Hematopoietic multipotent progenitor cell treated with erythropoietin and hydrocortisone succinate and interleukin-3 and kit ligand, for 15 days (in vitro differentiated cells): ENCODE results near the gene SDHC.

Source experiments
- DNase-seq: peaks from one replicate; pipeline ENCODE4 v3.0.0-alpha.2; 2015; ENCODE audit warnings: low spot score

SDHC gene, protein sequence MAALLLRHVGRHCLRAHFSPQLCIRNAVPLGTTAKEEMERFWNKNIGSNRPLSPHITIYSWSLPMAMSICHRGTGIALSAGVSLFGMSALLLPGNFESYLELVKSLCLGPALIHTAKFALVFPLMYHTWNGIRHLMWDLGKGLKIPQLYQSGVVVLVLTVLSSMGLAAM

DNA sequence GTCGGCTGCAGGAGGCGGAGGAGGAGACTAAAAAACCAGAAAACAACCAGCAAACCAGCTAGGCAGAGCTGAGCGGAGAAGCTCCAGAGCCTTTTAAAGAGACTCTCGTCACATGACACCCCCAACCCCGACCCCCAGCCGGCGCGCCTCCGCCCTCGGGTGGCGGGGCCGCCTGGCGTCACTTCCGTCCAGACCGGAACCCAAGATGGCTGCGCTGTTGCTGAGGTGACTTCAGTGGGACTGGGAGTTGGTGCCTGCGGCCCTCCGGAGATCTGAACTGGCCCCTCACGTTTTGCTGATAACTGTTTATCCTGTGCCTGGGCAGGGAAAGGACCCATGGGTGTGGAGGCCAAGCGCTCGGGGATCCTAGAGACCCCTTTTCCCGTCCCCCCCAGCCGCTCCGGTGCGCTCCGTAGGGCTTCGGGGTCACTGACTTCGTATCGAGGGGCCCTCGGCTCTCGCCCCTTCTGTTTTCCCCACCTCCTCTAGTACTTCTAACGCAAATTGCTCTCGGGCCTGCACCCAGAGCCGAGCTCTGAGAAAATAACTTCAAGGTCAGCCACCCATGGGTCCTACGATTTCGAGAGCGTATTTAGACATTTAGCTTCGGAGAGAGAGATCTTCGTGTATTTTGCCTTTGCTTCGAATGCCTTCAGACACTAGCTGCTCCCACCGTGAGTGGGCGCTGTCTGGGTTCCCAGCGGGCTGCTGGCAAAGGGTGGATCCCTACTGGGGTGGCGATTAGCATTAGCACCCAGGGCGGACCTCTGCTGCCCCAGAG lies at the start of gene SDHC:
Gene SDHC, plus strand, starts transcription at position 181 of the 781 bp plus-strand sequence. Its CDS starts 25 bp downstream, at position 206.
- DNase-seq: peak; percentile 82

DNA sequence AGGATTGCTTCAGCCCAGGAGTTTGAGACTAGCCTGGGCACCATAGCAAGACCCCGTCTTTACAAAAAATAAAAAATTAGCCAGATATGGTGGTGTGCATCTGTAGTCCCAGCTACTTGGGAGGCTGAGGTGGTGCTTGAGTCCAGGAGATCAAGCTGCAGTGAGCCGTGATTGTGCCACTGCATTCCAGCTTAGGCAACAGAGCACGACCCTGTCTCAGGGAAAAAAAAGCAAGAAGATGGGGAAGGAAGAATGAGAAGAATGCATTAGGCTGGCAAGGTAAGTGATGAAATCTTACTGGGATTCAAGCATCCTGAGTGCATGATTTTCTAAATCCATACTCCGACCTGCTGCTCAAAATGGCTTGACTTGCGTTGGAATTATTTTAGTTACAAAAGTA lies 48.9 kb upstream of the SDHC start:
- DNase-seq: no peak

DNA sequence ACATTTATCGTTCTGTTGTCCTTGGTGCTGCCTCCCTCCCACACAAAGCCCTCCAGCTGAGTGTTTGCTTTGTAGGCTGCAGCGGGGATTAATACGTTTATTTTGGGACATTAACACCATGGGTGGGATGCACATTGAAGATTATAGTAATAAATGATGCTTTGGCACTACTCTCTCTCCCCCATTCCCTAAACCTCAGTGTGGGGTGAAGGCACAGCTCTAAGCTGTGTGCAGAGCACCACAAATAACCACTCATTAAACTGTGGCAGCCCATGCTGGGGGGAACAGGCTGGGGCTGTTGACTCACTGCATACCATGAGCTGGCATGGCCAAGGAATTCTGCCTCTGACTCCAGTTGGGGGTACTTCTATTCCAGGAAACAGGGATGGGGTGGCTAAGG lies 48.0 kb upstream of the SDHC start:
- DNase-seq: no peak

DNA sequence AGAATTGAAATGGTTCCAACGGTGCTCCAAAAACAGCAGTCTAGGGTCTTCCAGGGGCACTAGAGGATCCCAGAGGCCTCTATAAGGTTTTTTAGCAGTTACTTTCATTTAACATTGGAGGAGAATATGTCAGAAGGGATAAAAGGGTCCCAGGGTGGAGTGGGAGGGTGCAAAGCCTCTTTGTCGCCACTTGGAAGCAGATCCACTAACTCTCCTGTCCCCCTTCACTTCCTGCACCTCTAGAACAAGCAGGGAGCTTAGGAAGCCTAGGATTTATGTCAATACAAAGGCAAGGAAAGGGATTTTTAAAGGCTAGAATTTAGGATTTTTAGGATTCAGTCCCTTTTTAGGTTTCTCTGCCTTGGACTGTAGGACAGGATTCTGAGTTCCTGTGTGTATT lies 47.3 kb upstream of the SDHC start:
- DNase-seq: no peak

DNA sequence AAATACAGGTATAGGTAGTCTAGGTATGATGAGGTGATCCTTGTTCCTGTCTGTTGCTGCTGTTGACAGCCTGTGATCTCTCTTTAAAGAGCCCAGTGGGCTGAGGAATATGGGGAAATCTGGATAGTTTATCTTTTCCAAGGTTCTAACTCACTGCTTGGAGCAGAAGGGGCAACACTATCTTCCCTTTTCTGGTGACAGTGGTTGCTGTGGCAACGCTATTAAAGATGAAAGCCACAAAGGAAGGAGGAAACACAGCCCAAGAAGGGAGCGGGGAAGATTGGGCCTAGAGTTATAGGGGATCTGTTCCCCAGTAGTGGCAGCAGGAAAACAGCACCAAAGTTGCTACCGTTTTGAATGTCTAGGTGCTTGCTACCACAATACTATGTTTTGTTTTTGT lies 46.9 kb upstream of the SDHC start:
- DNase-seq: no peak

DNA sequence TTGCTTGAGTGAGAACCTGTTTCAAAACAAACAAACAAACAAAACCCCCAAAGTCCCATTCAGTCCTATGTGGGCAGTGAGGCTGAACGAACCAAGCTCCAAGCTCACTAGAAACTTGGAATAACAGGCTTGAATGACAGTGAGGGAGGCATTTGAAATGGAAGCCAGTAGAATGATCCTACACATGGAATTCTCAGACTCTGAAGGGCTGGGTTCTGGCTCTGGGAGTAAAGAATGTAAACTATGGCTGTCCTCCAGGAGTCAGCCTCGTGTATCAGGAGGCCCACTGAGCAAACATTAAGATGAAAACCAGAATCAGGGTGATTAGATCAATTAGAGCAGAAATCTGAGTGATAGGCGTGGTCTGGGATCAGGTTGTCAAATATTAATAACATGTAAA lies 40.8 kb upstream of the SDHC start:
- DNase-seq: no peak

DNA sequence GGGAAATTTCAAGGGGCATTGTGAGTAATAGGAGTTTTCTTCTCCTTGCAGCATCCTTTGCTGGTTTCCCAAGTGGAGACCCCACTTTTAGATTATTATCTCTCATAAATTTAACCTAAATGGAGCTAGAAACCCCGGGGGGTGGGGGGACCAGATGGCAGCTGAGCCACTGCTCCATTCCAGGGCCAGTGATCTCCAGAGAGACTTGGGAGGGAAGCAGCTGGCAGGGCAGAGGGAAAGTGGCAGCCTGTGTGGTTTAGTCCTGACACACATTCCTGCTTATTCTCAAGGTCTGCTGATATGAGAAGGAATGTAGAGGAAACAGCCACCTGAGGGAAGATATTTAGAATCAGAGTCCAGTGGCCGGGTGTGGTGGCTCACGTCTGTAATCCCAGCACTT lies 39.3 kb upstream of the SDHC start:
- no peak for DNase-seq

DNA sequence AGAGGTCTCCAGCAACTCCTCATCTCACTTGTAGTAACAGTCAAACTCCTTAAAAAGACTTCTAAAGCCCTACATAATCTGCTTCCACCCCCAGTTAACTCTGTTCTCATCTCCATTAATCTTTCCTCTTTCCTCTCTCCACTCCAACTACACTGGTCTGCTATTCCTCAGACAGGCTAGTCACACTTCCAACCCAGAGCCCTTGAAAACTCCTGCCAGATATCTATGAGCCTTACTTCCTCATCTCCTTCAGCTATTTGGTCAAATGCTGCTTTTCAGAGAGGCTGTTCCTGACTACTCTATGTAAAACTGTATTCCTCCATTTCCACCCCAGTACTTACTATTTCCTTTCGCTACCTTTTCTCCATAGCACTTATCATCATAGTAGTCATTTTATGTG lies 31.2 kb upstream of the SDHC start:
- DNase-seq: no peak

DNA sequence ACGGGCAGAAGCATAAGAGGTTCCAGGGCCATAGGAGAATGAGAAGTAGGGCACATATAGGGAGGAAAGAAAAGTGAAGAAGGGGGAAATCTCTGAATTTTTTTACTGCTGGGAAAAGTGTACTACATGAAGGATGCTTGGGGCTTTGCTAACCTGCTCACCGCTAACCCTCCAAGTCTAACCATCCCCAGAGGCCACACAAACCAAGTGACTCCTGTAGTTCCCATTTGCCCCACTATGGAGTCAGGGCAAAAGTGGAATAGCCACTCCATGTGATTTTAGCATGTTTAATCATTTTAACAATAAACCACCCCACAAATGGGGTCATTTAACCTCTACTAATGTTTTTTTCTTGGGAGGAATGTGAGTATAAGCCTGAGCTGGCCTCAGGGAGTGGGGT lies 29.1 kb upstream of the SDHC start:
- no peak for DNase-seq

DNA sequence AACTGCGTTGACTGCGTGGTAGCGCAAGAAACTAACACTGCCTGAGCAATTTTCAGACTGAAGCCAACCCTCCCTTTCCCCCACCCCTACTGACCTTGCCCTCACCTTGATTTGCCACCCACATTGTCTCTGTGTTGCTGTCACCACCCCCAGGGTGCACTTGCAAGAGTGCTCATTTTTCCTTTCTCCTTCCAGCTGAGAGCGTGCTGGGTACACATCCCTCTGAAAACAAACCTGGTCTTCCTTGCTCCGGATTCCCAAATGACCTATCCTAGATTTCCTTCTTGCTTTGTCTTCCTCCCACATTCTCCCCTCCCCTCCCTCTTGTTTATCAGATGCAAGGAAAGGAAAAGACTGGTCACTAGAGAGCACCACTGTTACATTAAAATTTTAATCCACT lies 28.7 kb upstream of the SDHC start:
- no peak for DNase-seq

DNA sequence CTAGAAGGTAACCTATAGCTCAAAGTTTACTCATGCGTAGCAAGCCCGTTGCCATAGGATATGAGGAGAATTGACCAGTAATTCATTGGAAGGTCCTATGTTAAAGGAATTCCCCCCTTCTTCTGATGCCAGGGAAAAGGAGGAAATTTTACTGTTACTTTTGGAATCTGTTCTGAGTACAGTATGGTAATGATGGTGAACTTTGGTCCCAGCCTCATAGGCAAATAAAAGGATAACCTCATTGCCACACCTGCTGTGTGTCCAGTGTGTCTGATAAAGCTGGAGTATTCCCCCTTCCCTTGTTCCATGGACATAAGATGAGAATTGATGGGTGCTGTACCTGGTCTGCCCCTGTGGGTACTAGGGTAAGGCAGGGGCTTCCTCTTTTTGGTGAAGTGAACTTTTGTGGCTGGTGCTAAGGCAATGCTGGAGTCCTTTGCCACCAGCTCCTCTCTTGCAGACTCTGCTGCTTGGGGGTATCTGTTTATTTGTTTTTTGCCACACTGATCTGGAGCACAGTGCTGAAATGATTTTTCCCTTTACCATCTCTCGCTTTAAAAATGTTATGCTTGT lies 26.6 kb upstream of the SDHC start:
- DNase-seq: no peak

DNA sequence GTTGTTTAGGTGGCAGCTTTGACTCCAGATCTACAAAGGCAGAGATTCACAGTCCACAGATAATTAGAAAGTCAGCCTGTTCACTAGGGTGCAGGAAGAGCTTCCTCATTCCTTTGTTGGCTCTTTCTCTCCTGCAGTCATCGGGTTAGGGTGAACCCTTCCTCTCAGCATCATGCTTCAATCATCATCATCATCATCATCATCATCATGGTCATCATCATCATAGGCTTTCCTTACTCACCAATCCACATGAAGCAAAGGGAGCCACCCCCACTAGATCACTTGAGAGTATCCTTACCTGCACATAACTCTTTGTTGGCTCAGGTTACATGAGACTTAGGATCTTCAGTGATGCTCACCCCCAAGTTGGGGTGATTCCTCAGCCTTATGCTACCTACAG lies 23.4 kb upstream of the SDHC start:
- no peak for DNase-seq

DNA sequence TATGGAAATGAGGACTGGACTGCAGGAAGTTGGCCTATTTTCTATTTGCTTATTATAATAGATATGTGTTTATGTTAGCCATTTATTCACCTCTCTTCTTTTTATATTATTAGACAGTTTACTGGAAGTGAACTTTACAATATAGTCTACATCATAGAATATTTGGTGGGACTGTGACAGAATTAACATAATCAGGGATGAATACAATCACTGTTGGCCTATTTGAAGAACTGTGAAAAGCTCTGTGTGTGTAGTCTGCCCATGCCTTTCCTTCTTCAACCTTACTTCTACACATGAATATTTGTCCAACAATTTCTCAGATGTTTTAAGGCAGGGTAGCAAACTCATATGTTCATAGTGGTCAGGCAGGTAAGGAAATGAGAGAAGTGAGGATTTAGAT lies 16.8 kb upstream of the SDHC start:
- DNase-seq: no peak

DNA sequence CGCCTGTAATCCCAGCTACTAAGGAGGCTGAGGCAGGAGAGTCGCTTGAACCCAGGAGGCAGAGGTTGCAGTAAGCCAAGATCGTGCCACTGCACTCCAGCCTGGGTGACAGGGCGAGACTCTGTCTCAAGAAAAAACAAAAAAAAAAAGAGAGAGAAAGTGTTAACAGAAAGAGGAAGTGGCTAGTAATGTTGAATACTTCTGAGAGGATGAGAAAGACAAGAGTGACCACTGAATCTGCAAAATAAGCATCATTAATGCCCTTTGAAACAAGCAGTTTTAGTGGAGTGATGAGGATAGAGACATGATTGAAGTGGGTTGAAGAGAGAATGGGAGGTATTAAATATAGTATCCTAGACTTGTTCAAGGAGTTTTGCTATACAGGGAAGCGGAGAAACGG lies 16.1 kb upstream of the SDHC start:
- DNase-seq: no peak

DNA sequence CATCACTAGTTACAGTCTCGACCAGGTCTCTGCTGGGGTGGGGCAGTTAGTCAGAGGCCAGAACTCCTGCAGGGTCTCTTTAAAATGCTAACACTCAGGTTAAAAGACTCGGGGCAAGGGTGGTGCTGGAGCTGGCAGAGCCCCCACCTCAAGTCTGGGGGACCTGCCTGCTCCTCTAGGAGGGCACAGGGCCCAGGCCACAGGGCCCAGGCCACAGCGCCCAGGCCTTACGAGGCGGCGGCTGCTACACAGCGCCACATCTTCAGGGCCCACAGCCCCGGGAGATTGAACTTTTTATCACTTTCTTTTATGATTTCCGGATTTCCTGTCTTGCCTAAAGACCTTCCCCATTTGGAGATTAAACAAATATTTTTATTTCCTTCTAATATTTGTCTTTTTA lies 14.8 kb upstream of the SDHC start:
- DNase-seq: no peak

DNA sequence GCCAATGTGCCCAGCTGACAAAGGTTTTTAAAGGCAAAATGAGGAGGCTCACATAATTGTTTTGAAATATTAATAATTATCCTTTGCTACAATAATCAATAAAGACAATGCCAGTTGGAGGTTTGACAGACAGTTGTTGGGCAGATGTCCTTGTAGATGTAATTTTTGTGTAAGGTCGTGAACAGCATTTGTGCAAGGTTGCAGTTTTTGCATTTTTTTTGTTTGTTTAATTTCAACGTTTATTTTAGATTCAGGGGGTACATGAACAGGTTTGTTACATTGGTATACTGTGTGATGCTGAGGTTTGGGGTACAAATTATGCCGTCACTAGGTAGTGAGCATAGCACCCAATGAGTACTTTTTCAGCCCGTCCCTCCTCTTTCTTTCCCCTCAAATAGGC lies 13.7 kb upstream of the SDHC start:
- DNase-seq: no peak

DNA sequence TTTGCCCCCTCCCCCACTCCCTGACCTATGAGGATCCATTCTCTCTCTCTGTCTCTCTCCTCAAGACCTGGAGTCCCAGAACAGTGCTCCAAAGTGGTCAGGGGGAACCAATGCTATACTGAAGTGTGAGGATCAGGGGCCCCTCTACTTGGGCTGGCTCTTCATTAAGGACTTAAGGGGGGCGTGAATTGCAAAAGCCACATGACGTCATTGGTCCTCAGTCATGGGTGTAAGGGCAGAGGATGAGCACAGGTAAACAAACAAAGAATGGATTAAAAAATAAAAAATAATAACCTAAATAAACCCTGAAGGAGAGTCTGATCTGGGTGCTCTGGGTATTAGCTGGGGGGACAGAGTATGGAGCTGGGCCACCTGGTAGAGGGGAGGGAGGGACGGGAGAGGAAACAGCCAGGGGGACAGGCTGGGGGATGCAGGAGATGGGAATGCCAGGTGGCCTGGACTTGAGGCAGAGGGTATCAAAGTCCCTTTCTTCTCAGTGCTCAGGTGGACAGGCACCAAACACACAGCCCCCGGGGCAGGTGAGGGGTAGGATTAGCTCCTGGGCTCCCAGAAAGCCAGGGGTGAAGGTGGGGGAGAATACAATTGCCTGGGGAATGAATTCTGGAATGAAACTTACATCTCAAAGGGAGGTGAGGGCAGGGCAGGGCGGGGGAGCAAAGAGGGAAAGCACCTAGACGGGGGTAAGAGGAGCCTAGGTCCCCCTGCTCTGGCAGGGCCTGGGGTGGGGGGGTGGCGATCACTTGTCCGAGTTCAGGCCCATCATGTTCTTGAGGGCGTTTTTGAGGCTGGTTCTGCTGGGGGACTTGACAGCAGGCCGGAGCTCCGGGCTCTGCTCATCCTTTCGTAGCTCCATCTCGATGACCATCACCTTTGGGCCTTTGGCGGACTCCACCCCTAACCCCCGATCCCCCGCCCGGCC lies 9.0 kb upstream of the SDHC start:
- DNase-seq: no peak

DNA sequence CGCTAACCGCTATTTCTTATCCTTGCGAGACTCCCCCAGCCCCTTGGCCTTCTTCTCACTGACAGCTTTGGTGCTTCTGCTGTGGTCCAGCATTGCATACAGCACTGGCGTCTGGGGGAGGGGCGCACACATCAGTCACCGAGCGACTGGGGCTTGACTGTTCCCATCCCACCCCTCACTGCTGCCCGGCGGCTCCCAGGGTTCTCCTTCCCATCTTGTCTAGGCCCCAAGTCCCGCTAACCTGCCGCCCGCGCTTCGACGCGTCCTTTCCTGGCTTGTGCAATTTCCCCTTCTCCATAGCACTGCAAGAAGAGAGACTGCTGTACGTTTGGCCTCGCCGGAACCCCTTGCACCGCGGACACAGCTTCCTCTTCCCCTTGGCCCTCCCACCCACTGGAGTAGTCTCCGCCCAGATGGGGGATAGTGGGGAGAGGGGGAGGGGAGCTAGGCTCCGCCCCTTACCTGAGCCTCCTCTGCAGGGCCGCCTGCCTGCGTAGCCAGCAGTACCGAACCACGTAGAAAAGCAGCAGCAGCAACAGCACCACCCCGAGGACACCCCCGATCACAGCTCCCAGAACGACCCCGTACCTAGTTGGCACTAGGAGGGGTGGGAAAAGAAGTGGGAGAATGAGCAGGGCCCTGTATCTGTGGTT lies 8.2 kb upstream of the SDHC start:
- DNase-seq: peak; percentile 24

DNA sequence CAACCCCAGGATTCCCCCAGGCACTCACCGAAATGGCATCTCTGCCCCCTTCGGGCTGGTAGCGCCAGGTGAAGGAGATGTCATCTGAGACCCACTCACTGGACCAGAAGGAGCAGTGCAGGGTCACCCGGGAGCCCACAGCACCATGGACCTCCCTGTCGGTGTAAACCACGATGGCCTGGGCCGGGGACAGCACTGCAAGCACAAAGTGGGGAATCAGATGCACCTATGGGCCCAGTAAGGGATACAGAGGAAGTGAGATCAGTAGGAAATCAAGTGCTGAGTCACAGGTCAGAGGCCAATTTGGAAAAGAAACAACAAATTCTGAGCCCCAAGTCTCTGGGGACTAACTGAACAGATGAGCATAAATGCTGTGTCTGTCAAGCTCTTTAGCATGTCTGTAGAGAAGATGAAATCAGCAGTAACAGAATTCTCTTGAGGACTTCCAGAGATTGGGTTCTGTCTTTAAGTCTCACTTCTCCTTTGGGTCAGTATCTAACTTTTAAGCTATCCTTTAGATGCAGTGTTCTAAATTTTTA lies 6.9 kb upstream of the SDHC start:
- DNase-seq: no peak

DNA sequence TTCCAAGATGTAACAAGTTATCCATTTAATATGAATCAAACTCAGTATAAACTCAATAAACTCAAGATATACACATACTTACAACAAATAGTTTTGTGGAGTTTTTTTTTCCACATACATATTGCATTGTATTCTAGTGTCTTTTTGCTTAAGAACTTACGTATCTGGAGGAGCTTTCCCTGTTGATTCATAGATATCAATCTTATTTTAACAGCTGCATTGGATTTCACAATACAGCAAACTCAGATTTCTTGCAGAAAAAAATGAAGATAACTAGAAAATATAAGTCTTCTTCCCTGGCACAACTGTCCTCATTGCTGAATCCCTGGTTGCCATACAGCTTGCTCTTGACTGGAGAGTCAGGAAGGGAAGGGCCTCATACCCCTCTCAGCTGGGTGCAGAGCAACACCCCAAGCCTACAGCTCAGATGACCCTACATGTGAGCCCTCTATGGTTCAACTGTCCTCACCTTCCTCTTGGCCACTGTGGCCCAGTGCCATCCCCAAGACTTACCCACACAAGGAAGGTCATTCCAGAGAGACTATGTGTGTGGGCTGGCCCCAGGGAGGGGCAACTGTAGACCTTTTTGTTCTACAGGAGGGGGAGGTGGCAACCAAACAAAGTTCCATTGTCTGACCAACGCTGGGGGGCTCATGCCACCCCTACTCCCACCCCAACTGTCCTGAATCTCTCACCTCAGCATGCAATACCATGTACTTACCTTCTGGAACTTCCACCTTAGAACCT lies 6.1 kb upstream of the SDHC start:
- DNase-seq: no peak

DNA sequence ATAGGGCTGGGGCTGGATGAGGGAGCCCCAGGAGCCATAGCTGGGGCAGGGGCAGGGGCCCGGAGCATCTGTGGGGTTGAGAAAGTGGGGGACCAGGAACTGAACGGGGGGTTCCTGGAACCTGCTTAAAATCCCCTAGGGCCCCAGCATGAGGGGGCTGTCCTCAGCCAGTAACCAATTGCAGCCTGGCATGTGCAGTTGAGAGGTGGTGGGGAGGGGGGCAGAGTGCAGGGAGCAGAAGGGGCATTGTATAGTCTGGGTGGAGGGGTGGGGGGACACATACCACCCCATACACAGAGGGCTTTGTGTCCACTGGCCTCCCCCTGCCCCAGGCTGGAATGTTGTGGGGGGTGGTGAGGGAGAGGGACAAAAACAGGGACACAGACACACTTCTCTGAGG lies 4.3 kb upstream of the SDHC start, which contains the start of gene MPZ:
Gene MPZ, minus strand, starts transcription at position 101 of the 400 bp plus-strand sequence. Its CDS starts 63 bp downstream, at position 38.
- no peak for DNase-seq
